H1 (cell line): ENCODE results near the gene CCDC80. TPM values are rescaled to one million over a fixed set of nuclear protein-coding genes. Genes with fewer than 3 reads are reported as not detected.

Experiments
- ASH2L ChIP-seq: fragments of 200-600, 300-600 bp; sonication (generic); IDR thresholded peaks from one replicate; pipeline ENCODE4 v1.7.1; 2017; ENCODE audit warnings: low read length
- ATF2 ChIP-seq: IDR thresholded peaks from 2 replicates; pipeline ENCODE4 v1.6.1; 2012; ENCODE audit warnings: low read length, inconsistent platforms
- BCL11A ChIP-seq, 2 experiments: IDR thresholded peaks; one replicate each; pipeline ENCODE4 v1.6.1; 2011; ENCODE audit warnings: low read depth in 2 of 2, low read length in 2 of 2, mild to moderate bottlenecking in 2 of 2
- CEBPB ChIP-seq: IDR thresholded peaks from 2 replicates; pipeline ENCODE4 v1.6.1; 2012; ENCODE audit warnings: low read depth, low read length
- CHD1 ChIP-seq: IDR thresholded peaks from 2 replicates; pipeline ENCODE4 v1.6.1; 2012; ENCODE audit warnings: low read depth, low read length, improper control_type of control experiment
- CREB1 ChIP-seq: IDR thresholded peaks from 2 replicates; pipeline ENCODE4 v1.6.1; 2012; ENCODE audit warnings: inconsistent platforms
- EP300 ChIP-seq, 2 experiments: IDR thresholded peaks; 1 replicate in 1 of 2; 2 replicates in 1 of 2; pipeline ENCODE4 v1.6.1; 2011 to 2012; ENCODE audit warnings: low read depth in 2 of 2, low read length in 2 of 2, mild to moderate bottlenecking in 2 of 2, borderline replicate concordance in 1 of 2, inconsistent platforms in 1 of 2, moderate library complexity in 1 of 2
- FOSL1 ChIP-seq: IDR thresholded peaks from 2 replicates; pipeline ENCODE4 v1.6.1; 2011; ENCODE audit warnings: mild to moderate bottlenecking, low read depth, low read length, moderate library complexity; ENCODE audit not compliant: insufficient read depth
- GABPA ChIP-seq: IDR thresholded peaks from 2 replicates; pipeline ENCODE4 v1.6.1; 2011; ENCODE audit warnings: mild to moderate bottlenecking, low read length, moderate library complexity, borderline replicate concordance; ENCODE audit not compliant: insufficient read depth
- HDAC6 ChIP-seq: IDR thresholded peaks from one replicate; pipeline ENCODE4 v1.7.1; 2012; ENCODE audit warnings: low read depth, mild to moderate bottlenecking, inconsistent platforms, low read length, moderate library complexity
- JUND ChIP-seq: IDR thresholded peaks from 2 replicates; pipeline ENCODE4 v1.6.1; 2011; ENCODE audit warnings: mild to moderate bottlenecking, improper control_type of control experiment, low read length
- MAFK ChIP-seq: IDR thresholded peaks from 2 replicates; pipeline ENCODE4 v1.6.1; 2012; ENCODE audit warnings: low read depth, mild to moderate bottlenecking, improper control_type of control experiment, low read length
- NANOG ChIP-seq: IDR thresholded peaks from 2 replicates; pipeline ENCODE4 v1.6.1; 2011; ENCODE audit warnings: low read length, low read depth, mild to moderate bottlenecking, inconsistent platforms; ENCODE audit not compliant: insufficient read depth, poor library complexity, severe bottlenecking
- PHF8 ChIP-seq: fragments of 200-600 bp; sonication (generic); conservative IDR thresholded peaks from 2 replicates; pipeline ENCODE4 v1.7.1; 2012; ENCODE audit warnings: low read depth, mild to moderate bottlenecking, inconsistent platforms, low read length, moderate library complexity
- POLR2AphosphoS5 ChIP-seq: IDR thresholded peaks from 2 replicates; pipeline ENCODE4 v1.6.1; 2011; ENCODE audit warnings: low read depth, low read length
- RAD21 ChIP-seq, 2 experiments: IDR thresholded peaks in 1 of 2; conservative IDR thresholded peaks in 1 of 2; 2 replicates each; pipeline ENCODE4 v1.6.1; 2011; ENCODE audit warnings: low read depth in 2 of 2, low read length in 2 of 2, improper control_type of control experiment in 1 of 2, inconsistent platforms in 1 of 2, mild to moderate bottlenecking in 1 of 2, moderate library complexity in 1 of 2
- RBBP5 ChIP-seq: IDR thresholded peaks from 2 replicates; pipeline ENCODE4 v1.7.1; 2012; ENCODE audit warnings: low read depth, mild to moderate bottlenecking, inconsistent platforms, low read length, moderate library complexity, borderline replicate concordance
- RFX5 ChIP-seq: IDR thresholded peaks from 2 replicates; pipeline ENCODE4 v1.6.1; 2011; ENCODE audit warnings: low read depth, low read length, improper control_type of control experiment, borderline replicate concordance
- RXRA ChIP-seq: IDR thresholded peaks from 2 replicates; pipeline ENCODE4 v1.6.1; 2011; ENCODE audit warnings: low read depth, mild to moderate bottlenecking, low read length, moderate library complexity; ENCODE audit not compliant: insufficient read depth
- SIN3A ChIP-seq, 2 experiments: IDR thresholded peaks in 1 of 2; conservative IDR thresholded peaks in 1 of 2; 2 replicates each; pipeline ENCODE4 v1.6.1; 2011 to 2012; ENCODE audit warnings: low read length in 2 of 2, improper control_type of control experiment in 1 of 2, low read depth in 1 of 2, mild to moderate bottlenecking in 1 of 2
- SIRT6 ChIP-seq: IDR thresholded peaks from one replicate; pipeline ENCODE4 v1.7.1; 2012; ENCODE audit warnings: low read length, inconsistent platforms
- SP1 ChIP-seq: IDR thresholded peaks from 2 replicates; pipeline ENCODE4 v1.6.1; 2011; ENCODE audit warnings: low read depth, low read length
- TCF12 ChIP-seq: IDR thresholded peaks from 2 replicates; pipeline ENCODE4 v1.6.1; 2011; ENCODE audit warnings: low read depth, mild to moderate bottlenecking, low read length
- polyA plus RNA-seq, 7 experiments: library from polyadenylated mRNA; depleted of rRNA in 3 of 7; stranded (reverse) in 5 of 7; unstranded in 2 of 7; fragments of >200 nt in 5 of 7; fragments of 200-250 nt in 2 of 7; gene quantifications; 1 replicate in 5 of 7; 2 replicates in 1 of 7; 4 replicates in 1 of 7; pipeline versions ENCODE4 v1.2.1 to v1.2.3, GENCODE V29; 2011 to 2013; ENCODE audit warnings: missing spikeins in 2 of 7, mixed read lengths in 2 of 7
- total RNA-seq: library from RNA; stranded (reverse); fragmentation: NEBNext Ultra II Directional; extraction: Animal tissue kit (Norgen Biotek cat#: 25700); gene quantifications from 2 replicates; pipeline ENCODE4 v1.2.1, GENCODE V29; 2021

The CCDC80 gene
- total and polyA plus RNA-seq, 2 of the 8 experiments (the other 6 are each of a cell fraction or from before 2014, with no cell fraction given) = 1.1 to 12.9 TPM

DNA sequence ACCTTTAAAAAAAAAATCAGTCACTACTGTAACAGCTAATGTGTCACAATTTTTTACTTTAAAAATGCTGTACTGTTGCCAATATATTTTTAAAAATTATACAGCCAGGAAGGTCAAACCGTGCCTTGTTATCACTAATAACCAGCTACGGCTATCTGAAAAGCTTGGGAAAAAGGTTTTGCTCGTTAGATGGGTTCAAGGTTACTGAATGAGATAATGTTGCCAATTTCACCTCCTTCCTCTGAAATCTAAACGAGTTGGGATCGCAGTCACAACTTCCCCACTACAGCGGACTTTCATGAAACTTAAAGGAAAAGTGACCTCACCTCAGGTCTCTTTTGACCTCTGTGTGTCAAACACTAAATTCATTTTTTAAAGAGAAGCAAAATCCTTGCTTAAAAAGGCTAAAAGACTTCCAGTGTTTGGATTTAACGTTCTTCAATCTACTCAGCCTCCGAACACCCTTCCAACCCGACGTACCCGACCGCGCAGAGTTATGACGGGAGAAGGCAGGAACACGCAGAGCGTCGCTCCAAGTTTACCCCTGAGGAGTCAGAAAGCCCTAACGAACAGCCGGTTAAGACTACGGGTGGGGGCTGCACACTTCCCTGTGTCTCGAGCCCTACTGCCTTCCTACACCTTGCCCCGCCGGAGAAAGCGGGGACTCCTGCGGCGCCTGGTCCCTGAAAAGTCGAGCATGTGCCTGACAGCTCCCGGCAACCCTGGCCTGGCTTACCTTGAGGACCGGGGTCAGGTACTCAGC, 80.0 kb downstream of the CCDC80 start (continued):
- no peak for TF ChIP-seq FOSL1
- TF ChIP-seq SIN3A (conservative IDR thresholded peaks at IDR 0.05 in 1 of 2, IDR thresholded peaks at IDR 0.05 in 1 of 2; ENCODE audit: low read depth in 1 of 2, low read length in 2 of 2) = peak in 1 of 2 experiments; percentile 71; a peak in 3 of 4 replicates
- no peak for TF ChIP-seq MAFK
- no peak for TF ChIP-seq RXRA
- no peak for TF ChIP-seq HDAC6
- peak; percentile 71 for TF ChIP-seq ASH2L
- TF ChIP-seq RBBP5 = 0 out of 2 replicates have a peak, but pooled peaks have one; percentile 23
- no peak for TF ChIP-seq RFX5
- TF ChIP-seq SIRT6 = no peak
- TF ChIP-seq JUND = no peak
- no peak for TF ChIP-seq EP300 (IDR thresholded peaks at IDR 0.05; ENCODE audit: borderline replicate concordance in 1 of 2, low read depth in 2 of 2, low read length in 2 of 2)
- peak; percentile 27; the same call in 1 of the 2 replicates for TF ChIP-seq POLR2AphosphoS5
- peak; percentile 4; the same call in 1 of the 2 replicates for TF ChIP-seq PHF8
- TF ChIP-seq NANOG = no peak
- TF ChIP-seq SP1 = no peak
- no peak for TF ChIP-seq GABPA
- TF ChIP-seq CHD1 = no peak
- TF ChIP-seq CEBPB = no peak
- no peak for TF ChIP-seq TCF12
- TF ChIP-seq ATF2 = no peak
- no peak for TF ChIP-seq BCL11A (IDR thresholded peaks at IDR 0.05; ENCODE audit: low read depth in 2 of 2, low read length in 2 of 2)
- TF ChIP-seq CREB1 = peak; percentile 97
- TF ChIP-seq RAD21 (IDR thresholded peaks at IDR 0.05 in 1 of 2, conservative IDR thresholded peaks at IDR 0.05 in 1 of 2; ENCODE audit: low read depth in 2 of 2, low read length in 2 of 2) = no peak
